SK-N-SH treated with all-trans-retinoic acid at 6 μM for 48 hours (cell line): ENCODE measurements around the gene SPTBN4.
"Not testable (repeated sequence)": the region's sequence is repeated elsewhere in the genome, so short reads cannot be mapped to it uniquely, and the experiment has no call there.

ENCODE experiments used
- ATAC-seq: fragments of 200-7000 bp; cut with Tn5 transposase; 3 replicates; pipeline ENCODE4 v1.9.1; 2020; ENCODE audit warnings: mild to moderate bottlenecking, moderate library complexity
- ARNTL ChIP-seq: fragments of 450-650 bp; formaldehyde crosslinking; IDR thresholded peaks from 2 replicates; pipeline ENCODE4 v1.5.0; 2020; ENCODE audit warnings: low read depth, mild to moderate bottlenecking, moderate library complexity, borderline replicate concordance
- BACH2 ChIP-seq: fragments of 250-450 bp; sonication (Bioruptor Pico); IDR thresholded peaks from 2 replicates; pipeline ENCODE4 v1.9.0; 2021; ENCODE audit warnings: mild to moderate bottlenecking, borderline replicate concordance
- CREB5 ChIP-seq: fragments of 250-450 bp; sonication (Bioruptor Pico); IDR thresholded peaks from 2 replicates; pipeline ENCODE4 v1.5.1; 2020; ENCODE audit warnings: low read depth, mild to moderate bottlenecking, moderate library complexity
- CSDC2 ChIP-seq: fragments of 250-450 bp; sonication (Bioruptor Pico); IDR thresholded peaks from 2 replicates; pipeline ENCODE4 v1.5.0; 2020; ENCODE audit warnings: mild to moderate bottlenecking, moderate library complexity
- CSRNP3 ChIP-seq: fragments of 250-450 bp; sonication (Bioruptor Pico); IDR thresholded peaks from 2 replicates; pipeline ENCODE4 v1.5.1; 2021; ENCODE audit warnings: mild to moderate bottlenecking, moderate library complexity
- GLIS3 ChIP-seq: fragments of 250-450 bp; sonication (Bioruptor Pico); IDR thresholded peaks from 2 replicates; pipeline ENCODE4 v1.5.0; 2020; ENCODE audit warnings: mild to moderate bottlenecking, moderate library complexity
- ISL1 ChIP-seq: fragments of 250-450 bp; sonication (Bioruptor Pico); IDR thresholded peaks from 2 replicates; pipeline ENCODE4 v2.1.2; 2022; ENCODE audit warnings: mild to moderate bottlenecking, moderate library complexity
- PATZ1 ChIP-seq: fragments of 250-450 bp; sonication (Bioruptor Pico); IDR thresholded peaks from 2 replicates; pipeline ENCODE4 v1.8.0; 2020; ENCODE audit warnings: mild to moderate bottlenecking, moderate library complexity, borderline replicate concordance
- RARB ChIP-seq: fragments of 250-450 bp; sonication (Bioruptor Pico); IDR thresholded peaks from 2 replicates; pipeline ENCODE4 v1.8.0; 2021; ENCODE audit warnings: mild to moderate bottlenecking, moderate library complexity
- SNAI2 ChIP-seq: fragments of 250-450 bp; sonication (Bioruptor Pico); IDR thresholded peaks from 2 replicates; pipeline ENCODE4 v1.5.0; 2020; ENCODE audit warnings: mild to moderate bottlenecking, moderate library complexity
- TCF4 ChIP-seq: fragments of 250-450 bp; sonication (Bioruptor Pico); IDR thresholded peaks from 2 replicates; pipeline ENCODE4 v1.8.0; 2021; ENCODE audit warnings: mild to moderate bottlenecking, moderate library complexity, borderline replicate concordance
- TSHZ2 ChIP-seq: fragments of 250-450 bp; sonication (Bioruptor Pico); IDR thresholded peaks from 2 replicates; pipeline ENCODE4 v1.5.0; 2020; ENCODE audit warnings: mild to moderate bottlenecking, moderate library complexity
- ZC3H10 ChIP-seq: fragments of 250-450 bp; sonication (Bioruptor Pico); IDR thresholded peaks from 2 replicates; pipeline ENCODE4 v1.5.1; 2021; ENCODE audit warnings: mild to moderate bottlenecking, moderate library complexity
- ZFP30 ChIP-seq: fragments of 450-650 bp; formaldehyde crosslinking; IDR thresholded peaks from 2 replicates; pipeline ENCODE4 v1.5.0; 2022; ENCODE audit warnings: mild to moderate bottlenecking, moderate library complexity
- ZNF565 ChIP-seq: fragments of 450-650 bp; formaldehyde crosslinking; conservative IDR thresholded peaks from 2 replicates; pipeline ENCODE4 v1.5.0; 2020; ENCODE audit warnings: low read depth, mild to moderate bottlenecking, moderate library complexity
- ZNF70 ChIP-seq: fragments of 450-650 bp; formaldehyde crosslinking; IDR thresholded peaks from 2 replicates; pipeline ENCODE4 v1.5.0; 2020; ENCODE audit warnings: mild to moderate bottlenecking, moderate library complexity
- ZNF8 ChIP-seq: fragments of 450-650 bp; formaldehyde crosslinking; IDR thresholded peaks from 2 replicates; pipeline ENCODE4 v1.5.0; 2020; ENCODE audit warnings: mild to moderate bottlenecking, moderate library complexity

SPTBN4 gene

GRCh38 chr19:40450664-40451063 is 16.1 kb upstream of the SPTBN4 start:
- ATAC-seq, result no peak
- TF ChIP-seq ZNF70 (CRISPR knock-in tag) (no peak), SNAI2 (CRISPR knock-in tag) (no peak), GLIS3 (CRISPR knock-in tag) (no peak), ZNF8 (CRISPR knock-in tag) (no peak)

GRCh38 chr19:40452016-40452415 is 14.8 kb upstream of the SPTBN4 start:
- peak; percentile 47 for ATAC-seq
- no peak for TF ChIP-seq ZNF70 (CRISPR knock-in tag)
- TF ChIP-seq ZFP30 (CRISPR knock-in tag), result no peak
- no peak for TF ChIP-seq RARB (CRISPR knock-in tag)
- TF ChIP-seq CSDC2 (CRISPR knock-in tag), result no peak
- TF ChIP-seq TCF4 (CRISPR knock-in tag), result no peak
- TF ChIP-seq CSRNP3 (CRISPR knock-in tag), result no peak
- TF ChIP-seq ZC3H10 (CRISPR knock-in tag), result no peak
- no peak for TF ChIP-seq CREB5 (CRISPR knock-in tag)
- TF ChIP-seq TSHZ2 (CRISPR knock-in tag), result no peak
- TF ChIP-seq ISL1 (CRISPR knock-in tag), result no peak
- no peak for TF ChIP-seq ARNTL (CRISPR knock-in tag)
- no peak for TF ChIP-seq ZNF8 (CRISPR knock-in tag)
- TF ChIP-seq PATZ1 (CRISPR knock-in tag), result no peak
- no peak for TF ChIP-seq BACH2
- TF ChIP-seq ZNF565 (CRISPR knock-in tag), result no peak
- TF ChIP-seq, all 23 proteins: peak for 0

- ATAC-seq, result no peak
- no peak for TF ChIP-seq ZNF8 (CRISPR knock-in tag)
- TF ChIP-seq TSHZ2 (CRISPR knock-in tag), result no peak
Observed at GRCh38 chr19:40453151-40453735, 13.6 kb upstream of the SPTBN4 start.

GRCh38 chr19:40453943-40454342 is 12.9 kb upstream of the SPTBN4 start:
- ATAC-seq, result not testable (repeated sequence)
